Measurements from ENCODE around the gene COG3. TPM values are rescaled to one million over a fixed set of nuclear protein-coding genes. Genes with fewer than 3 reads are reported as not detected.

COG3 gene
- total and polyA plus RNA-seq, 10 of the 15 experiments (the other 5 are each of a cell fraction or from before 2014, with no cell fraction given), result 6.1 to 35.1 (median 22.6) TPM

GRCh38 chr13:45481688-45482087 lies 16.9 kb downstream of the COG3 start:
- RAD21 ChIA-PET (ENCODE audit: unreplicated experiment), result interaction anchor here (0.6 kb wide), 1 partner anchor 114 kb away, joined by 4 read pairs; no protein-coding TSS in a partner anchor
- Histone ChIP-seq H2AFZ (ENCODE audit: control insufficient read depth, low read depth, low read length) (no peak overlapping the region), H3K9me3 (replicated peaks; ENCODE audit: control insufficient read depth, insufficient read depth, low read length) (no peaks in the 10 kb centered on the region), H3K27me3 (replicated peaks in 1 of 2; ENCODE audit: control insufficient read depth in 2 of 2, insufficient read depth in 2 of 2, low read length in 1 of 2) (no peaks in the 10 kb centered on the region), H3K27ac (ENCODE audit: control insufficient read depth, insufficient read depth) (no peak overlapping the region), H3K36me3 (ENCODE audit: control insufficient read depth in 2 of 2, insufficient read depth in 2 of 2, low read length in 1 of 2) (peaks cover 0 to 34% of the 10 kb centered on the region in 2 experiments; a peak in 3 of 4 replicates), H4K20me1 (ENCODE audit: control insufficient read depth, insufficient read depth) (no peaks in the 10 kb centered on the region), H3K4me2 (ENCODE audit: control insufficient read depth, insufficient read depth) (no peak overlapping the region), H3K79me2 (ENCODE audit: control insufficient read depth, insufficient read depth, low read length) (no peaks in the 10 kb centered on the region; the same call in 1 of the 2 replicates), H3K4me3 (no peak overlapping the region), H3K4me1 (ENCODE audit: control insufficient read depth, insufficient read depth, low read length) (no peaks in the 10 kb centered on the region), H3K9ac (ENCODE audit: control insufficient read depth, insufficient read depth, low read length) (no peak overlapping the region)
- WGBS (ENCODE audit: insufficient coverage, insufficient replicate concordance, low lambda C conversion rate, missing lambda C conversion rate), result 90% methylated on average over 1 of the region's 1 CpG
- ATAC-seq, result no peak
- in situ Hi-C loops (cut with MboI) (no loop called here), intact Hi-C loops (cut with micrococcal nuclease; ENCODE audit: unreplicated experiment) (no loop called here)
- POLR2A ChIA-PET, result no interaction called here
- DNase-seq (ENCODE audit: low read depth, low spot score), result no peak
- SMC1A ChIA-PET (ENCODE audit: uncharacterized antibody, unreplicated experiment), result interaction anchor here (1.5 to 1.6 kb wide), 2 partner anchors 15 to 20 kb away, joined by 3 to 5 read pairs; no protein-coding TSS in a partner anchor
- BruUV-seq (replicated peaks), result no TSS peak
- CTCF ChIA-PET, result interaction anchor here (1.0 to 2.2 kb wide), 4 partner anchors 14 to 435 kb away, joined by 3 to 6 read pairs (median 3); no protein-coding TSS in a partner anchor
- TF ChIP-seq ZNF24 (IDR thresholded peaks at IDR 0.05), result no peak
- TF ChIP-seq NRF1 (conservative IDR thresholded peaks at IDR 0.05; ENCODE audit: low read depth, low read length), result no peak
- no peak for TF ChIP-seq IKZF2 (IDR thresholded peaks at IDR 0.05)
- TF ChIP-seq, protein P1, sequence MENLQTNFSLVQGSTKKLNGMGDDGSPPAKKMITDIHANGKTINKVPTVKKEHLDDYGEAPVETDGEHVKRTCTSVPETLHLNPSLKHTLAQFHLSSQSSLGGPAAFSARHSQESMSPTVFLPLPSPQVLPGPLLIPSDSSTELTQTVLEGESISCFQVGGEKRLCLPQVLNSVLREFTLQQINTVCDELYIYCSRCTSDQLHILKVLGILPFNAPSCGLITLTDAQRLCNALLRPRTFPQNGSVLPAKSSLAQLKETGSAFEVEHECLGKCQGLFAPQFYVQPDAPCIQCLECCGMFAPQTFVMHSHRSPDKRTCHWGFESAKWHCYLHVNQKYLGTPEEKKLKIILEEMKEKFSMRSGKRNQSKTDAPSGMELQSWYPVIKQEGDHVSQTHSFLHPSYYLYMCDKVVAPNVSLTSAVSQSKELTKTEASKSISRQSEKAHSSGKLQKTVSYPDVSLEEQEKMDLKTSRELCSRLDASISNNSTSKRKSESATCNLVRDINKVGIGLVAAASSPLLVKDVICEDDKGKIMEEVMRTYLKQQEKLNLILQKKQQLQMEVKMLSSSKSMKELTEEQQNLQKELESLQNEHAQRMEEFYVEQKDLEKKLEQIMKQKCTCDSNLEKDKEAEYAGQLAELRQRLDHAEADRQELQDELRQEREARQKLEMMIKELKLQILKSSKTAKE (IDR thresholded peaks at IDR 0.05; ENCODE audit: low read depth, poor library complexity, severe bottlenecking), result no peak
- no peak for TF ChIP-seq TAF1 (IDR thresholded peaks at IDR 0.05; ENCODE audit: borderline replicate concordance, low read depth, low read length)
- no peak for TF ChIP-seq SP1 (IDR thresholded peaks at IDR 0.05; ENCODE audit: low read depth, low read length)
- no peak for TF ChIP-seq SMAD5 (IDR thresholded peaks at IDR 0.05; ENCODE audit: low read depth)
- TF ChIP-seq, protein P2, sequence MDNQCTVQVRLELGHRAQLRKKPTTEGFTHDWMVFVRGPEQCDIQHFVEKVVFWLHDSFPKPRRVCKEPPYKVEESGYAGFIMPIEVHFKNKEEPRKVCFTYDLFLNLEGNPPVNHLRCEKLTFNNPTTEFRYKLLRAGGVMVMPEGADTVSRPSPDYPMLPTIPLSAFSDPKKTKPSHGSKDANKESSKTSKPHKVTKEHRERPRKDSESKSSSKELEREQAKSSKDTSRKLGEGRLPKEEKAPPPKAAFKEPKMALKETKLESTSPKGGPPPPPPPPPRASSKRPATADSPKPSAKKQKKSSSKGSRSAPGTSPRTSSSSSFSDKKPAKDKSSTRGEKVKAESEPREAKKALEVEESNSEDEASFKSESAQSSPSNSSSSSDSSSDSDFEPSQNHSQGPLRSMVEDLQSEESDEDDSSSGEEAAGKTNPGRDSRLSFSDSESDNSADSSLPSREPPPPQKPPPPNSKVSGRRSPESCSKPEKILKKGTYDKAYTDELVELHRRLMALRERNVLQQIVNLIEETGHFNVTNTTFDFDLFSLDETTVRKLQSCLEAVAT (IDR thresholded peaks at IDR 0.05), result no peak
- no peak for TF ChIP-seq TARDBP (IDR thresholded peaks at IDR 0.05; ENCODE audit: borderline replicate concordance)
- TF ChIP-seq, protein P3, sequence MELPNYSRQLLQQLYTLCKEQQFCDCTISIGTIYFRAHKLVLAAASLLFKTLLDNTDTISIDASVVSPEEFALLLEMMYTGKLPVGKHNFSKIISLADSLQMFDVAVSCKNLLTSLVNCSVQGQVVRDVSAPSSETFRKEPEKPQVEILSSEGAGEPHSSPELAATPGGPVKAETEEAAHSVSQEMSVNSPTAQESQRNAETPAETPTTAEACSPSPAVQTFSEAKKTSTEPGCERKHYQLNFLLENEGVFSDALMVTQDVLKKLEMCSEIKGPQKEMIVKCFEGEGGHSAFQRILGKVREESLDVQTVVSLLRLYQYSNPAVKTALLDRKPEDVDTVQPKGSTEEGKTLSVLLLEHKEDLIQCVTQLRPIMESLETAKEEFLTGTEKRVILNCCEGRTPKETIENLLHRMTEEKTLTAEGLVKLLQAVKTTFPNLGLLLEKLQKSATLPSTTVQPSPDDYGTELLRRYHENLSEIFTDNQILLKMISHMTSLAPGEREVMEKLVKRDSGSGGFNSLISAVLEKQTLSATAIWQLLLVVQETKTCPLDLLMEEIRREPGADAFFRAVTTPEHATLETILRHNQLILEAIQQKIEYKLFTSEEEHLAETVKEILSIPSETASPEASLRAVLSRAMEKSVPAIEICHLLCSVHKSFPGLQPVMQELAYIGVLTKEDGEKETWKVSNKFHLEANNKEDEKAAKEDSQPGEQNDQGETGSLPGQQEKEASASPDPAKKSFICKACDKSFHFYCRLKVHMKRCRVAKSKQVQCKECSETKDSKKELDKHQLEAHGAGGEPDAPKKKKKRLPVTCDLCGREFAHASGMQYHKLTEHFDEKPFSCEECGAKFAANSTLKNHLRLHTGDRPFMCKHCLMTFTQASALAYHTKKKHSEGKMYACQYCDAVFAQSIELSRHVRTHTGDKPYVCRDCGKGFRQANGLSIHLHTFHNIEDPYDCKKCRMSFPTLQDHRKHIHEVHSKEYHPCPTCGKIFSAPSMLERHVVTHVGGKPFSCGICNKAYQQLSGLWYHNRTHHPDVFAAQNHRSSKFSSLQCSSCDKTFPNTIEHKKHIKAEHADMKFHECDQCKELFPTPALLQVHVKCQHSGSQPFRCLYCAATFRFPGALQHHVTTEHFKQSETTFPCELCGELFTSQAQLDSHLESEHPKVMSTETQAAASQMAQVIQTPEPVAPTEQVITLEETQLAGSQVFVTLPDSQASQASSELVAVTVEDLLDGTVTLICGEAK (IDR thresholded peaks at IDR 0.05; ENCODE audit: borderline replicate concordance), result no peak
- no peak for TF ChIP-seq ZNF274 (IDR thresholded peaks at IDR 0.05; ENCODE audit: insufficient read depth, insufficient read length)
- no peak for FAIRE-seq
